ENCODE data around the gene C8A.

Gene C8A

GRCh38 chr1:56897150-56898004 lies 42.8 kb downstream of the C8A start:
- DNase-seq, result no peak

- DNase-seq, result no peak
These were observed 43.4 kb downstream of the C8A start for GRCh38 chr1:56898005-56898373.

- no peak for DNase-seq
These were observed 44.3 kb downstream of the C8A start for GRCh38 chr1:56898879-56899278.

- DNase-seq, result no peak
These were observed 47.1 kb downstream of the C8A start for GRCh38 chr1:56901716-56902115.

- DNase-seq, result no peak
These were observed 49.2 kb downstream of the C8A start for GRCh38 chr1:56903778-56904177.

GRCh38 chr1:56904663-56905397 lies 50.2 kb downstream of the C8A start:
- no peak for DNase-seq

- DNase-seq, result no peak
These were observed 51.1 kb downstream of the C8A start for GRCh38 chr1:56905667-56906066.

GRCh38 chr1:56908619-56909221 lies 54.1 kb downstream of the C8A start:
- DNase-seq, result no peak

GRCh38 chr1:56910441-56910985 lies 55.9 kb downstream of the C8A start:
- DNase-seq, result no peak

GRCh38 chr1:56911098-56911938 lies 56.7 kb downstream of the C8A start:
- no peak for DNase-seq

- no peak for DNase-seq
These were observed 57.7 kb downstream of the C8A start for GRCh38 chr1:56912325-56912724.

- DNase-seq, result no peak
These were observed 61.4 kb downstream of the C8A start for GRCh38 chr1:56915960-56916359.

GRCh38 chr1:56916630-56917029 lies 62.0 kb downstream of the C8A start:
- DNase-seq, result no peak

GRCh38 chr1:56917356-56917755 lies 62.8 kb downstream of the C8A start:
- DNase-seq, result no peak

GRCh38 chr1:56920591-56921001 lies 66.0 kb downstream of the C8A start:
- DNase-seq, result no peak

GRCh38 chr1:56921479-56921878 lies 66.9 kb downstream of the C8A start:
- no peak for DNase-seq

- no peak for DNase-seq
These were observed 67.5 kb downstream of the C8A start for GRCh38 chr1:56922070-56922469.

- no peak for DNase-seq
These were observed 67.9 kb downstream of the C8A start for GRCh38 chr1:56922507-56922906.

- no peak for DNase-seq
These were observed 68.6 kb downstream of the C8A start for GRCh38 chr1:56923201-56923600.

GRCh38 chr1:56924116-56924515 lies 69.5 kb downstream of the C8A start:
- no peak for DNase-seq

- DNase-seq, result no peak
These were observed 70.6 kb downstream of the C8A start for GRCh38 chr1:56925193-56925592.

GRCh38 chr1:56927171-56927570 lies 72.6 kb downstream of the C8A start:
- DNase-seq, result no peak

- no peak for DNase-seq
These were observed 73.4 kb downstream of the C8A start for GRCh38 chr1:56927986-56928385.

Data from stimulated activated CD4-positive, alpha-beta T cell treated with anti-CD3 and anti-CD28 coated beads, Interleukin-4, amount 100 ng/mL, for 1 hour (primary cell).